CD4-positive, alpha-beta T cell treated with Interleukin-6 at 100 ng/mL for 8 hours (primary cell): ENCODE results near the gene MIB2.
A peak's percentile ranks its signal among the peaks of the same experiment; 100 is the strongest.

Experiments used
- DNase-seq: peaks from one replicate; pipeline ENCODE4 v3.0.0-alpha.2; 2020; ENCODE audit warnings: mixed read lengths, low spot score

MIB2 gene

GRCh38 chr1:1614204-1614953 is 921 bp upstream of the MIB2 start:
- DNase-seq: peak; percentile 43

GRCh38 chr1:1614954-1615255 is 395 bp upstream of the MIB2 start:
- DNase-seq: no peak

GRCh38 chr1:1616045-1616790 is 918 bp downstream of the MIB2 start:
- DNase-seq: no peak

- no peak for DNase-seq
These were observed 1.5 kb downstream of the MIB2 start for GRCh38 chr1:1616838-1617237.

- DNase-seq: no peak
These were observed 2.2 kb downstream of the MIB2 start for GRCh38 chr1:1617516-1617915.

GRCh38 chr1:1617925-1618324 is 2.6 kb downstream of the MIB2 start:
- DNase-seq: no peak

GRCh38 chr1:1618396-1619068 is 3.2 kb downstream of the MIB2 start:
- no peak for DNase-seq

GRCh38 chr1:1619917-1620361 is 4.6 kb downstream of the MIB2 start:
- DNase-seq: no peak

- DNase-seq: no peak
These were observed 5.3 kb downstream of the MIB2 start for GRCh38 chr1:1620433-1621139.

- DNase-seq: no peak
These were observed 6.1 kb downstream of the MIB2 start for GRCh38 chr1:1621173-1622009.

GRCh38 chr1:1622010-1622787 is 6.9 kb downstream of the MIB2 start:
- no peak for DNase-seq

GRCh38 chr1:1622788-1623094 is 7.4 kb downstream of the MIB2 start:
- DNase-seq: no peak

- DNase-seq: no peak
These were observed 7.9 kb downstream of the MIB2 start for GRCh38 chr1:1623181-1623630.

GRCh38 chr1:1623631-1624442 is 8.5 kb downstream of the MIB2 start:
- no peak for DNase-seq

- no peak for DNase-seq
These were observed 9.4 kb downstream of the MIB2 start for GRCh38 chr1:1624443-1625403.

- DNase-seq: no peak
These were observed 10.1 kb downstream of the MIB2 start for GRCh38 chr1:1625404-1625775.

- no peak for DNase-seq
These were observed 10.5 kb downstream of the MIB2 start for GRCh38 chr1:1625824-1626206.

GRCh38 chr1:1626207-1627141 is 11.2 kb downstream of the MIB2 start:
- no peak for DNase-seq
